ENCODE measurements around the gene EZH1. TPM values are rescaled to one million over a fixed set of nuclear protein-coding genes. Genes with fewer than 3 reads are reported as not detected.
"Not testable (repeated sequence)": the region's sequence is repeated elsewhere in the genome, so short reads cannot be mapped to it uniquely, and the experiment has no call there.

Gene EZH1
- total RNA-seq, 6 donors from 2014 or later = 30.7 to 122 (median 55.0) TPM

- ATAC-seq (ENCODE audit: low FRiP score in 2 of 2) = peak in 1 of 2 donors; percentile 27
- no peaks in the 10 kb centered on the region for H3K27me3 ChIP-seq
Observed at GRCh38 chr17:42748202-42748907, 3.5 kb upstream of the EZH1 start.

GRCh38 chr17:42744283-42744805 lies 496 bp downstream of the EZH1 start:
- TF ChIP-seq POLR2AphosphoS5 (IDR thresholded peaks at IDR 0.05) = no peak
- no peak for TF ChIP-seq EP300 (IDR thresholded peaks at IDR 0.05)
- no peak for TF ChIP-seq POLR2A (IDR thresholded peaks at IDR 0.05)
- no peak for TF ChIP-seq CTCF (IDR thresholded peaks at IDR 0.05)
- DNase-seq (peak; percentile 83 to 94), ATAC-seq (ENCODE audit: low FRiP score in 2 of 2) (peak; percentile 90 to 92)
- no peaks in the 10 kb centered on the region for H3K27me3 ChIP-seq
- peak overlapping the region; percentile 90 to 97 (median 95) for H3K27ac ChIP-seq
- no peaks in the 10 kb centered on the region for H3K36me3 ChIP-seq
- H3K4me3 ChIP-seq = peak overlapping the region; percentile 65 to 90 (median 70)
- WGBS, 2 donors = 0 to 1% methylated on average over 17 to 18 of the region's 32 CpGs
- no peaks in the 10 kb centered on the region for H3K9me3 ChIP-seq
- peaks cover 37 to 43% (median 39%) of the 10 kb centered on the region in 4 donors for H3K4me1 ChIP-seq

More at GRCh38 chr17:42748202-42748907, 3.5 kb upstream of the EZH1 start:
- DNase-seq = no peak
- WGBS, 2 donors = 46 to 55% methylated on average over 7 of the region's 7 CpGs
- Histone ChIP-seq H3K4me1 (peaks cover 39 to 54% (median 45%) of the 10 kb centered on the region in 4 donors), H3K36me3 (no peaks in the 10 kb centered on the region), H3K27ac (peak overlapping the region; percentile 16 to 73 (median 50)), H3K4me3 (no peak overlapping the region), H3K9me3 (no peaks in the 10 kb centered on the region)
- TF ChIP-seq EP300 (IDR thresholded peaks at IDR 0.05) (no peak), CTCF (IDR thresholded peaks at IDR 0.05) (no peak), POLR2A (IDR thresholded peaks at IDR 0.05) (no peak), POLR2AphosphoS5 (IDR thresholded peaks at IDR 0.05) (no peak)

GRCh38 chr17:42743595-42744282 lies 1.1 kb downstream of the EZH1 start:
- Histone ChIP-seq H3K4me3 (peak overlapping the region; percentile 65 to 90 (median 70)), H3K4me1 (peaks cover 31 to 40% (median 33%) of the 10 kb centered on the region in 4 donors), H3K27ac (peak overlapping the region; percentile 90 to 97 (median 95)), H3K36me3 (no peaks in the 10 kb centered on the region), H3K27me3 (no peaks in the 10 kb centered on the region), H3K9me3 (no peaks in the 10 kb centered on the region)
- TF ChIP-seq POLR2A (IDR thresholded peaks at IDR 0.05) = no peak
- TF ChIP-seq EP300 (IDR thresholded peaks at IDR 0.05) = no peak
- TF ChIP-seq CTCF (IDR thresholded peaks at IDR 0.05) = peak in 2 of 6 experiments; percentile 20 to 32
- WGBS, 2 donors = 42 to 45% methylated on average over 10 of the region's 10 CpGs
- DNase-seq (no peak), ATAC-seq (ENCODE audit: low FRiP score in 2 of 2) (no peak)

GRCh38 chr17:42742916-42743315 lies 1.9 kb downstream of the EZH1 start:
- peak overlapping the region; percentile 90 to 97 (median 95) for H3K27ac ChIP-seq
- ATAC-seq (ENCODE audit: low FRiP score in 2 of 2) = not testable (repeated sequence)

GRCh38 chr17:42740699-42741098 lies 4.1 kb downstream of the EZH1 start:
- 71 to 81% methylated on average over 1 of the region's 1 CpG for WGBS, 2 donors
- Histone ChIP-seq H3K27me3 (no peaks in the 10 kb centered on the region), H3K36me3 (no peaks in the 10 kb centered on the region), H3K27ac (peak overlapping the region in 3 of 4 donors; percentile 47 to 70 (median 70)), H3K4me1 (peaks cover 24 to 48% (median 33%) of the 10 kb centered on the region in 4 donors), H3K9me3 (no peaks in the 10 kb centered on the region), H3K4me3 (no peak overlapping the region)
- no peak for ATAC-seq (ENCODE audit: low FRiP score in 2 of 2)
- TF ChIP-seq EP300 (IDR thresholded peaks at IDR 0.05) (peak in 1 of 4 donors; percentile 27), CTCF (IDR thresholded peaks at IDR 0.05) (no peak)
- no peak for DNase-seq

More at GRCh38 chr17:42742916-42743315, 1.9 kb downstream of the EZH1 start:
- peaks cover 22 to 32% (median 29%) of the 10 kb centered on the region in 4 donors for H3K4me1 ChIP-seq
- not testable (repeated sequence) for H3K27me3 ChIP-seq, H3K4me3 ChIP-seq, H3K36me3 ChIP-seq, H3K9me3 ChIP-seq
- DNase-seq = peak in 1 of 2 donors; percentile 56
- 70 to 75% methylated on average over 11 of the region's 11 CpGs for WGBS, 2 donors

Measured in upper lobe of left lung (tissue), 6 donors.